ENCODE results near the gene AFF4. TPM values are rescaled to one million over a fixed set of nuclear protein-coding genes. Genes with fewer than 3 reads are reported as not detected.

Gene AFF4
- total RNA-seq, 1 experiment from 2014 or later: 58.1 TPM

DNA sequence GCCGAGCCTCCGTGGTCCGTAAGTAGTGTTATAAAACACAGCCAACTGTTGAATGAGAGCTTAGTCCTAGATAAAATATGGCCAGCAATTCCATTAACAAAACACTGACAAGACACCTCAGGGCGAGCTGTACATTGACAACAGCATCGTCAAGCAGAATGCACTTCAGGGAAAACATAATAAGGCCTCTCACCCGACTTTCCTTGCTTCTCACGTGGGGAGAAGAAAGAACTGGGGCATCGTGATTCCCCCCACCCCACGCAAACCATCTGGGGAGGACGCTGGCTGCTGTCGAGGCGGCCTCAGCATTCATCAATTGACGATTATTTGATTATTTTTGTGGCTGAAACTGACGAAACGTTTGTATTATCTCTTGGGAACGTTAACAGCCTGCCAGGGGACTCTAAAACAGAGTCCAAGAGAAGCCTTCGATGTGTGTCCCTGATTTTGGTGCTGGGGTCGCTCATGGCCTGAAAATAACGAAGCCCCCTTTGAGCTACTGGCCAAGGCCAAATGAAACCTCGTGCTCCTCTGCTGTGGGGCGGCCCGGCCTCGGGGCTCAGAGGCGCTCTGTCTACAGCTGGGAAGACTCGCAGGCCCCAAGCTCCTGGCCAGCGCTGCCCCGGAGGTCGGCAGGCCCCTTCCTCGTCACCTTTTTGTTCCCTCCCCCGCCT lies 97.6 kb downstream of the AFF4 start (continued):
- TF ChIP-seq, protein P1, sequence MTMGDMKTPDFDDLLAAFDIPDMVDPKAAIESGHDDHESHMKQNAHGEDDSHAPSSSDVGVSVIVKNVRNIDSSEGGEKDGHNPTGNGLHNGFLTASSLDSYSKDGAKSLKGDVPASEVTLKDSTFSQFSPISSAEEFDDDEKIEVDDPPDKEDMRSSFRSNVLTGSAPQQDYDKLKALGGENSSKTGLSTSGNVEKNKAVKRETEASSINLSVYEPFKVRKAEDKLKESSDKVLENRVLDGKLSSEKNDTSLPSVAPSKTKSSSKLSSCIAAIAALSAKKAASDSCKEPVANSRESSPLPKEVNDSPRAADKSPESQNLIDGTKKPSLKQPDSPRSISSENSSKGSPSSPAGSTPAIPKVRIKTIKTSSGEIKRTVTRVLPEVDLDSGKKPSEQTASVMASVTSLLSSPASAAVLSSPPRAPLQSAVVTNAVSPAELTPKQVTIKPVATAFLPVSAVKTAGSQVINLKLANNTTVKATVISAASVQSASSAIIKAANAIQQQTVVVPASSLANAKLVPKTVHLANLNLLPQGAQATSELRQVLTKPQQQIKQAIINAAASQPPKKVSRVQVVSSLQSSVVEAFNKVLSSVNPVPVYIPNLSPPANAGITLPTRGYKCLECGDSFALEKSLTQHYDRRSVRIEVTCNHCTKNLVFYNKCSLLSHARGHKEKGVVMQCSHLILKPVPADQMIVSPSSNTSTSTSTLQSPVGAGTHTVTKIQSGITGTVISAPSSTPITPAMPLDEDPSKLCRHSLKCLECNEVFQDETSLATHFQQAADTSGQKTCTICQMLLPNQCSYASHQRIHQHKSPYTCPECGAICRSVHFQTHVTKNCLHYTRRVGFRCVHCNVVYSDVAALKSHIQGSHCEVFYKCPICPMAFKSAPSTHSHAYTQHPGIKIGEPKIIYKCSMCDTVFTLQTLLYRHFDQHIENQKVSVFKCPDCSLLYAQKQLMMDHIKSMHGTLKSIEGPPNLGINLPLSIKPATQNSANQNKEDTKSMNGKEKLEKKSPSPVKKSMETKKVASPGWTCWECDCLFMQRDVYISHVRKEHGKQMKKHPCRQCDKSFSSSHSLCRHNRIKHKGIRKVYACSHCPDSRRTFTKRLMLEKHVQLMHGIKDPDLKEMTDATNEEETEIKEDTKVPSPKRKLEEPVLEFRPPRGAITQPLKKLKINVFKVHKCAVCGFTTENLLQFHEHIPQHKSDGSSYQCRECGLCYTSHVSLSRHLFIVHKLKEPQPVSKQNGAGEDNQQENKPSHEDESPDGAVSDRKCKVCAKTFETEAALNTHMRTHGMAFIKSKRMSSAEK (CRISPR knock-in tag; IDR thresholded peaks at IDR 0.05; ENCODE audit: borderline replicate concordance): 0 out of 2 replicates have a peak, but pooled peaks have one; percentile 42

DNA sequence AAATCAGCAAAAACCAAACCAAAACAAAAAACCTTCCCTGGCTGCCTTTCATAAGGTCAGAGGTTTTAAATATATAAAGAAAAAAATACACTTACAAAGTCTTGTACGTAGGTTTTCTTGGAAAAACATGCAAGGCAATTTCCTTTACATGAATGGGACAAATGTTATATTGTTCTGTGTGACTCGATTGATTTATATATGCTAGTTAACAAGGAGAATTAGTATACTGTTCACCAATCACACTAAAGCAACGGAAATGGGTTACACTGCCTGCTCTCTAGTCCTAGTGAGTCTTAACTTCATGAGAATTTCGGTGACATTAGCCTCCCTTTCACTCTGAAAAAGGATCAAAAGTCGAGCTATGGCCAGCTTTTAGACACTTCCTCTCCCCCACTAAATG lies 102.7 kb downstream of the AFF4 start:
- ATAC-seq (no peak), DNase-seq (ENCODE audit: low spot score) (no peak)
- H3K4me3 Mint-ChIP-seq: no peak overlapping the region
- ChIA-PET CTCF (interaction anchor here (1.5 kb wide), 1 partner anchor 41 kb away, joined by 3 read pairs; no protein-coding TSS in a partner anchor), POLR2A (no interaction called here)
- peaks cover 3% of the 10 kb centered on the region; the same call in 1 of the 2 replicates for H3K27me3 Mint-ChIP-seq (ENCODE audit: low read depth)
- TF ChIP-seq ZNF317 (CRISPR knock-in tag; IDR thresholded peaks at IDR 0.05; ENCODE audit: borderline replicate concordance, low read depth) (no peak), ATF1 (CRISPR knock-in tag; IDR thresholded peaks at IDR 0.05) (no peak)
- TF ChIP-seq, protein P2, sequence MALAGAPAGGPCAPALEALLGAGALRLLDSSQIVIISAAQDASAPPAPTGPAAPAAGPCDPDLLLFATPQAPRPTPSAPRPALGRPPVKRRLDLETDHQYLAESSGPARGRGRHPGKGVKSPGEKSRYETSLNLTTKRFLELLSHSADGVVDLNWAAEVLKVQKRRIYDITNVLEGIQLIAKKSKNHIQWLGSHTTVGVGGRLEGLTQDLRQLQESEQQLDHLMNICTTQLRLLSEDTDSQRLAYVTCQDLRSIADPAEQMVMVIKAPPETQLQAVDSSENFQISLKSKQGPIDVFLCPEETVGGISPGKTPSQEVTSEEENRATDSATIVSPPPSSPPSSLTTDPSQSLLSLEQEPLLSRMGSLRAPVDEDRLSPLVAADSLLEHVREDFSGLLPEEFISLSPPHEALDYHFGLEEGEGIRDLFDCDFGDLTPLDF (CRISPR knock-in tag; IDR thresholded peaks at IDR 0.05): no peak
- TF ChIP-seq, protein P3, sequence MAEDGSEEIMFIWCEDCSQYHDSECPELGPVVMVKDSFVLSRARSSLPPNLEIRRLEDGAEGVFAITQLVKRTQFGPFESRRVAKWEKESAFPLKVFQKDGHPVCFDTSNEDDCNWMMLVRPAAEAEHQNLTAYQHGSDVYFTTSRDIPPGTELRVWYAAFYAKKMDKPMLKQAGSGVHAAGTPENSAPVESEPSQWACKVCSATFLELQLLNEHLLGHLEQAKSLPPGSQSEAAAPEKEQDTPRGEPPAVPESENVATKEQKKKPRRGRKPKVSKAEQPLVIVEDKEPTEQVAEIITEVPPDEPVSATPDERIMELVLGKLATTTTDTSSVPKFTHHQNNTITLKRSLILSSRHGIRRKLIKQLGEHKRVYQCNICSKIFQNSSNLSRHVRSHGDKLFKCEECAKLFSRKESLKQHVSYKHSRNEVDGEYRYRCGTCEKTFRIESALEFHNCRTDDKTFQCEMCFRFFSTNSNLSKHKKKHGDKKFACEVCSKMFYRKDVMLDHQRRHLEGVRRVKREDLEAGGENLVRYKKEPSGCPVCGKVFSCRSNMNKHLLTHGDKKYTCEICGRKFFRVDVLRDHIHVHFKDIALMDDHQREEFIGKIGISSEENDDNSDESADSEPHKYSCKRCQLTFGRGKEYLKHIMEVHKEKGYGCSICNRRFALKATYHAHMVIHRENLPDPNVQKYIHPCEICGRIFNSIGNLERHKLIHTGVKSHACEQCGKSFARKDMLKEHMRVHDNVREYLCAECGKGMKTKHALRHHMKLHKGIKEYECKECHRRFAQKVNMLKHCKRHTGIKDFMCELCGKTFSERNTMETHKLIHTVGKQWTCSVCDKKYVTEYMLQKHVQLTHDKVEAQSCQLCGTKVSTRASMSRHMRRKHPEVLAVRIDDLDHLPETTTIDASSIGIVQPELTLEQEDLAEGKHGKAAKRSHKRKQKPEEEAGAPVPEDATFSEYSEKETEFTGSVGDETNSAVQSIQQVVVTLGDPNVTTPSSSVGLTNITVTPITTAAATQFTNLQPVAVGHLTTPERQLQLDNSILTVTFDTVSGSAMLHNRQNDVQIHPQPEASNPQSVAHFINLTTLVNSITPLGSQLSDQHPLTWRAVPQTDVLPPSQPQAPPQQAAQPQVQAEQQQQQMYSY (CRISPR knock-in tag; IDR thresholded peaks at IDR 0.05): no peak
- no peaks in the 10 kb centered on the region for H3K9me3 Mint-ChIP-seq
- peaks cover 12% of the 10 kb centered on the region for H3K4me1 Mint-ChIP-seq
- H3K36me3 Mint-ChIP-seq: no peaks in the 10 kb centered on the region
- H3K27ac Mint-ChIP-seq: no peak overlapping the region

DNA sequence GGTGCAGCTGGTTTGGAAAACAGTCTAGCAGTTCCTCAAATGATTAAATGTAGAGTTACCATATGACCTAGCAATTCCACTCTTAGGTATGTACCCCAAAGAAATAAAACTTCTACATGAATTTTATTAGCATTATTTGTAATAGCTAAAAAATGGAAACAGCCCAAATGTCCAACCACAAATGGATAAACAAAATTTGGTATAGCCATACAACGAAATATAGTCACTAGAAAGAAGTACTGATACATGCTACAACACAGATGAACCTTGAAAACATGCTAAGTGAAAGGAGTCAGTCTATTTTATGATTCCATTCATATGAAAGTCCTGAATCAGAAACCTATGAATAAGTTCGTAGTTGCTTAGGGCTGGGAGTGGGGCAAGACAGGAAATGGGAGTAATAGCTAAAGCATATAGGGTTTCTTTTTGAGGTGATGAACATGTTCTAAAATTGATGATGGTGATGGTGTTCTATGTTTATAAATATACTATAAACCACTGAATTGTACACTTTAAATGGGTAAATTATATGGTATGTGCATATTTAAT lies 103.5 kb downstream of the AFF4 start:
- DNase-seq (ENCODE audit: low spot score) (no peak), ATAC-seq (no peak)
- Mint-ChIP-seq H3K4me1 (peaks cover 4% of the 10 kb centered on the region), H3K27ac (no peak overlapping the region), H3K36me3 (no peaks in the 10 kb centered on the region), H3K27me3 (ENCODE audit: low read depth) (peaks cover 3% of the 10 kb centered on the region; the same call in 1 of the 2 replicates), H3K9me3 (no peaks in the 10 kb centered on the region), H3K4me3 (no peak overlapping the region)
- TF ChIP-seq, protein P4, sequence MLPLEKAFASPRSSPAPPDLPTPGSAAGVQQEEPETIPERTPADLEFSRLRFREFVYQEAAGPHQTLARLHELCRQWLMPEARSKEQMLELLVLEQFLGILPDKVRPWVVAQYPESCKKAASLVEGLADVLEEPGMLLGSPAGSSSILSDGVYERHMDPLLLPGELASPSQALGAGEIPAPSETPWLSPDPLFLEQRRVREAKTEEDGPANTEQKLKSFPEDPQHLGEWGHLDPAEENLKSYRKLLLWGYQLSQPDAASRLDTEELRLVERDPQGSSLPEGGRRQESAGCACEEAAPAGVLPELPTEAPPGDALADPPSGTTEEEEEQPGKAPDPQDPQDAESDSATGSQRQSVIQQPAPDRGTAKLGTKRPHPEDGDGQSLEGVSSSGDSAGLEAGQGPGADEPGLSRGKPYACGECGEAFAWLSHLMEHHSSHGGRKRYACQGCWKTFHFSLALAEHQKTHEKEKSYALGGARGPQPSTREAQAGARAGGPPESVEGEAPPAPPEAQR (CRISPR knock-in tag; IDR thresholded peaks at IDR 0.05): no peak
- TF ChIP-seq, protein P5, sequence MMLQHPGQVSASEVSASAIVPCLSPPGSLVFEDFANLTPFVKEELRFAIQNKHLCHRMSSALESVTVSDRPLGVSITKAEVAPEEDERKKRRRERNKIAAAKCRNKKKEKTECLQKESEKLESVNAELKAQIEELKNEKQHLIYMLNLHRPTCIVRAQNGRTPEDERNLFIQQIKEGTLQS (CRISPR knock-in tag; conservative IDR thresholded peaks at IDR 0.05): no peak
- TF ChIP-seq ETV6 (CRISPR knock-in tag; IDR thresholded peaks at IDR 0.05) (no peak), ZNF121 (CRISPR knock-in tag; IDR thresholded peaks at IDR 0.05) (no peak), ZNF396 (CRISPR knock-in tag; IDR thresholded peaks at IDR 0.05; ENCODE audit: borderline replicate concordance) (no peak), ZNF416 (CRISPR knock-in tag; IDR thresholded peaks at IDR 0.05) (no peak), FOXK1 (CRISPR knock-in tag; IDR thresholded peaks at IDR 0.05) (no peak), JAZF1 (CRISPR knock-in tag; IDR thresholded peaks at IDR 0.05) (no peak), EMX1 (CRISPR knock-in tag; IDR thresholded peaks at IDR 0.05) (no peak)
- TF ChIP-seq, protein P6, sequence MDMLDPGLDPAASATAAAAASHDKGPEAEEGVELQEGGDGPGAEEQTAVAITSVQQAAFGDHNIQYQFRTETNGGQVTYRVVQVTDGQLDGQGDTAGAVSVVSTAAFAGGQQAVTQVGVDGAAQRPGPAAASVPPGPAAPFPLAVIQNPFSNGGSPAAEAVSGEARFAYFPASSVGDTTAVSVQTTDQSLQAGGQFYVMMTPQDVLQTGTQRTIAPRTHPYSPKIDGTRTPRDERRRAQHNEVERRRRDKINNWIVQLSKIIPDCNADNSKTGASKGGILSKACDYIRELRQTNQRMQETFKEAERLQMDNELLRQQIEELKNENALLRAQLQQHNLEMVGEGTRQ (CRISPR knock-in tag; IDR thresholded peaks at IDR 0.05): no peak
- ChIA-PET CTCF (no interaction called here), POLR2A (no interaction called here)
